Dermis blood vessel endothelial cell (primary cell): Measurements from ENCODE around the gene CLCN6. TPM values are rescaled to one million over a fixed set of nuclear protein-coding genes. Genes with fewer than 3 reads are reported as not detected.

ENCODE experiments used
- DNase-seq: peaks from one replicate; pipeline ENCODE4 v3.0.0; 2010
- total RNA-seq: library from RNA; depleted of rRNA; stranded (reverse); fragments of >200 nt; gene quantifications from 2 replicates; pipeline ENCODE4 v1.2.3, GENCODE V29; 2014

CLCN6 gene
- total RNA-seq, result 13.9 and 19.9 TPM in 2 replicates

DNA sequence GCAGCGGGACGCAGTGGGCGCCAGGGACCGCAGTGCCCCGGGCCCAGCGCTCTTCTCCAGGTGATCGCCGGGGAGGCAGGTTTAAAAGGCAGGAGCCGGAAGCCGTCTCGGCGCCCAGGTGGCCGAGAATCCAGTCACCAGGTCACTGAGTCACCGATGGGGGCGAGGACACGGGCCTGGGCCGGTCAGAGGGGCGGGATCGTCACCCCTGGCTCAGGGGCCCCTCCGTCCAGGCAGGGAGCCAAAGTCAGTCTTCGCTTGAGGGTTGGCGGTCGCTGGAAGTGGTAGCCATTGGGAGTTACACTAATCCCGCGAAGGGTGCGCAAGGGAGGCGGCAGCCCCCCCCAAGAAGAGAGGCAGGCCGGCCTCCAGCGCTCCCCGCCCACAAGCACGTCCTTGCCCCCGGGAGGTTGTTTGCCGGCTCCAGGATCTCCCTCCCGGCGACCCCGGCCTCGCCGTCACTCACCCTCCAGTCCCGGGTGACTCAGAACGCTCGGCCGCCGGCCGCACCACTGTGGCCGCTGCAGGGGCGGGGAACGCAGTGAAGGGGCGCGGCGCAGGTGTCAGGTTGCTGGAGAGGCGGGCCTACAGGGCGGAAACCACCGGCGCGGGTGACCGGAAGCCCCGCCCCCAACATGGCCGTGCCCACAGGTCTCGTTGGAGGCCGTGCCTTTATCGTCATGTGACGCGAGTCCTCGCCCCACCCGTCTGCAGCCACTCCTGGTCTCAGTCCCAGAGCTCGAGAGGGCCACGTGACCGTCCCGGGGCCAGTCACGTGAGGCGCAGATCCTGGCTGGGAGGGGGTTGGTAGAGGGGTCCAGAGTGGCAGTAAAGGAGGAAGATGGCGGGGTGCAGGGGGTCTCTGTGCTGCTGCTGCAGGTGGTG, at the start of gene CLCN6, which contains the start of gene MTHFR:
Gene CLCN6, plus strand, starts transcription at position 770 of the 885 bp plus-strand sequence. Its CDS starts 72 bp downstream, at position 842.
Gene MTHFR, minus strand, starts transcription at position 543 of the 885 bp plus-strand sequence. CDS start 2,848 bp downstream, outside the sequence.
- peak; percentile 100 for DNase-seq

DNA sequence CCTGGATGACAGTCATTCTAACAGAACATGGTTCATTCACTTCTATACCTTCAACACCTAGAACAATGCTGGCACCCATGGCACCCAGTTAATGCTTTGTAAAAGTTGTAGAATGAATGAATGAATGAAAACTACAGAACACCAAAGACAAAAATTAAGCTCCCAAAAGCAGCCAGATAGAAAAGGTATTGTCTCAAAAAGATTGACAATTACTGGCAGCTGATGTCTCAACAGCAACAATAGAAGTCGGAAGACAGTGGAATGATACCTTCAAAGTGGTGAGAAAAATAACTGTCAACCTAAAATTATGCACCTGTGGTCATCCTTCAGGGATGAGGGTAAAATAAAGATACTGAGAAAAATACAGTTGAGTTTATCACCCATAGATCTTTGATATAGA, 48.9 kb upstream of the CLCN6 start:
- DNase-seq, result no peak

DNA sequence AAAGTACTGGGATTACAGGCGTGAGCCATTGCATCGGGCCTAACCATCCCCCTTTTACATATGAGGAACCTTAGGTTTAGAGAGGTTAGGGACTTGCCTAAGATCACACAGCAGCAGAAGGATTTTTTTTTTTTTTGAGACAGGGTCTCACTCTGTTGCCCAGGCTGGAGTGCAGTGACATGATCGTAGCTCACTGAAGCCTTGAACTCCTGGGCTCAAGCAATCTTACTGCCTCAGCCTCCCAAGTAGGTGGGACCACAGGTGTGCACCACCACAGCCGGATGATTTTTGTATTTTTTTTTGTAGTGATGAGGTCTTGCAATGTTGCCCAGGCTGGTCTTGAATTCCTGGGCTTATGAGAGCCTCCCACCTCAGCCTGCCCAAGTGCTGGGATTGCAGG, 46.2 kb upstream of the CLCN6 start:
- no peak for DNase-seq

- DNase-seq, result no peak
Measured at GRCh38 chr1:11761285-11761684, 44.7 kb upstream of the CLCN6 start.

DNA sequence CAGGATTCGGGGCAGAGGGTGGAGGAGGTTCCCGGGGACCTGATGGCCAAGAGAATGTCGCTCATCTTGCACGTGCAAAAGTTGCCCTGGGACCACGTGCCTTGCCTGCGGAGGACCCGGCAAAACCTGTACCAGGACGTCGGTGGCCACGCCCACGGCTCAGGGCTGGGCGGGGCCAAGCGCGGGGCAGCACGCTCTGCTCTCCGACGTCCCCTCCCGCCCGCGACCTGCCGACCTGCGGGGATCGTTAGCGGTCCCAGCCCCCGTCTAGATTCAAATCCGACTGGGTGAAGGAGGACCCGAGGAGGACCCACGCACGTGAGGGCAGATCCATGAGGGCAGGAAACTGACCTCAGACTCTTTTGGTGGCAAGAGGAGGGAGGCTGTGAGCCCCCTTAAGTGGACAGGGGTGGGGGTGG, 44.0 kb upstream of the CLCN6 start, which contains the start of gene C1orf167:
Gene C1orf167, plus strand, starts transcription at position 206 of the 419 bp plus-strand sequence. CDS start 2,208 bp downstream, outside the sequence.
- no peak for DNase-seq

DNA sequence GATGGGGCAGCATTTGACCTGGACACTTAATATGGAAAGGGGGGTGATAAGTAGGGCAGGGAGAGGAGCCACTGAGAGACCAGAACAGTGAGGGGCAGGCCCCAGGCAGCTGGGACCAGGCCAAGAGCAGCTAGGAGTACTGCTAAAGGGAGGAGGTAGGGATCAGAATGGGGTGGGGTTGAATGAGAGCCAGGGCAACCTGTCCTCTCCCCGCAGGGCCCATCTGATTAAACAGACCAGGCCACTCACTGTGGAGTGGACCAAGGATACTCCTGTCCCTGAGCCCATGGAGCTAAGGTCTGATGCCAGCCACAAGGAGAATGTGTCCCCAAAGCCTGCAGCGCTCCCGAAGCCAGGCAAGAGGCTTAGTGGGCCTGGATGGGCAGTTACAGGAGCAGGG, 41.9 kb upstream of the CLCN6 start:
- no peak for DNase-seq

DNA sequence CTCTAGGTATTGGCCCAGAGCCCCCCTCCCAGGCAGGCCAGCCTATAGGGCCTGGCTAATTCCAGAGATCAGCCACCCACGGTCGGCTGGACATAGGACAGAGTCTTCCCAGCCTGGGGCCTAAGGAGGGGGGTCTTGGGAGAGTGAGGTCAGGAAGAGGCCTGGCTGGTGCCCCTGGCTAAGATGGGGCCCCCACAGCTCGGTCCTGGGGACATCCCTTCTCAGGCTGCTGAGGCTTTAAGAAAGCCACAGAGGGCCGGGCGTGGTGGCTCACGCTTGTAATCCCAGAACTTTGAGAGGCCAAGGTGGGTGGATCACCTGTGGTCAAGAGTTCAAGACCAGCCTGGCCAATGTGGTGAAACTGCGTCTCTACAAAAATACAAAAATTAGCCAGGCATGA, 41.5 kb upstream of the CLCN6 start:
- DNase-seq, result no peak

DNA sequence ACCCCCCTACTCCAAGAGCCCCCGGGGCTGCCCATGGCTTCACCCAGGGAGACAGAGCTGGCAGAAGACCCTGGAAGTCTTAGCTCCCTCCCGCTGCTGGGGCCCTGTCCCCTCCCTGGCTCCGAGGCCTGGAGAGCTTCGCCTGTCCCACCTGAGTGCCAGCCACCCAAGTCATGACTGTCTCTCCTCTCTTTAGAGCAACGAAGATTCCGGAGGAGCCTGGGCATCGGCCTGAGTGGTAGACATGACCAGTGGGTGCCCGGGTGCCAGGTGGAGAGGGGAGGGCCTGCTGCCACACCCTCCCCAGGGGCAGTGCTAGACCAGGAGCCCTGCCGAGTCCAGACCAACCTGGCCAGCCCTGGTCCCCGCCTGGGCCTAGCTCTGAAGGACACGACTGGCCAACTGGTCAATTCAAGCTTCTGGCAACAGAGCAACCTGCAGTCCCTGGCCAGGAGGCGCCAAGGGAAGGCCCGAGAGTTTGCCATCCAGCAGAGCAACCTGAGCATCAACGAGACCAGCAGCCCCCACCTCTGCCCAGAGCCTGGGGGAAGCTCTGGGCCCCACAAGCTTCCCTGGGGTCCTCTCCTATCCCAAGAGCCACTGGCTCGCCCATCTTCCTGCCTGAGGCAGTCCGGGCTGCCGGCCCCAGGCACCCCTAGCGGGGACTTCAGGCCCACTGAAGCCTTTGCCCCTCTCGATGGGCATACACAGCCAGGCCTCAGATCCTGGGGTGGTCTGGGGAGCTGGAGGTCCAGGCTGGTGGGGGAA, 40.1 kb upstream of the CLCN6 start:
- no peak for DNase-seq

DNA sequence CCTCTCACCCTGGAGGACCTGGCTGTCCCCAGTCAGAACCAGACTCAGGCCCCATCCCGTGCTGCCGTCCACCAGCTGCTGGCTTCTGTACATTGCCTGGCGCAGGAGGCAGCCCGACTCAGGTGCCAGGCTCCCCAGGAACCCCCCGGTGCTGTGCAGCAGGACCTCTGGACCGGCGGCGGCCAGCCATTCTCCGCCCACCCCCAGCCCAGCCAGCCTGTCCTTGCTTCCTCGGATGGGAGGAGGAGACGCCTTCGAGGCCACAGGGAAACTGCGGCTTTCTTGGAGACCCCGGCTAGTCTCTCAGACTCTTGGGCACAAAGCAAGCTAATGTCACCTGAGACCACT, 39.6 kb upstream of the CLCN6 start:
- no peak for DNase-seq

- DNase-seq, result no peak
Measured at GRCh38 chr1:11767922-11768704, 37.9 kb upstream of the CLCN6 start.

DNA sequence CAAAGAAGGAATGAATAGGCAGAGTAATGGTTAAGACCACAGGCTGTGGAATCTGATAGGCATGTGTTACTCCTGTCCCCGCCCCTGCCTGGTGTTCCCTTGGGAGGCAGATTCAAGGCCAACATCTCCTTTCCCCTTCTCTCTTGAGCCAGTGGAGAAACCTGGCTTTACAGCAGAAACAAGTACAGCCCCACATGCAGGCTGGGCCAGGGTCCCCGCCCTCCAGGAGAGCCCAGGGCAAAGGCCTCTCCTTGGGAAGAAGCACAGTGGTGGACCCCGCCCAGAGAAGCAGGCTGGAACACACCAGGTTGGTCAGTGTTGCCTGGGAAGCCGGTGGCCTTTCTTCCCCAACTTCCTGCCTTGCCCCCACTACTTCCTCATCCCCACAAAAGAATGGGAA, 37.2 kb upstream of the CLCN6 start:
- DNase-seq, result no peak

DNA sequence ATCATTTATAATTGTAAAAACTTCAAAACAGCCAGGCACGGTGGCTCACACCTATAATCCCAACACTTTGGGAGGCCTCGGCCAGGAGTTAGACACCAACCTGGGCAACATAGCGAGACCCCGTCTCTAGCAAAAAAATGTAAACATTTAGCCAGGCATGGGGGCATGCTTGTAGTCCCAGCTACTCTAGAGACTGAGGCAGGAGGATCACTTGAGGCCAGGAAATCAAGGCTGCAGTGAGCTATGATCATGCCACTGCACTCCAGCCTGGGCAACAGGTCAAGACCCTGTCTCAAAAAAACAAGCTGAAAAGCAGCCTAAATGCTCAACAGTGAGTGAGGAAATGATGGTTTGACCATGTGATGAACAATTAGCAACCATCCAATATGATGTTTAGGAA, 36.7 kb upstream of the CLCN6 start:
- DNase-seq, result no peak

GRCh38 chr1:11770011-11770410, 36.0 kb upstream of the CLCN6 start:
- no peak for DNase-seq

- no peak for DNase-seq
Measured at GRCh38 chr1:11771481-11772043, 34.4 kb upstream of the CLCN6 start.

DNA sequence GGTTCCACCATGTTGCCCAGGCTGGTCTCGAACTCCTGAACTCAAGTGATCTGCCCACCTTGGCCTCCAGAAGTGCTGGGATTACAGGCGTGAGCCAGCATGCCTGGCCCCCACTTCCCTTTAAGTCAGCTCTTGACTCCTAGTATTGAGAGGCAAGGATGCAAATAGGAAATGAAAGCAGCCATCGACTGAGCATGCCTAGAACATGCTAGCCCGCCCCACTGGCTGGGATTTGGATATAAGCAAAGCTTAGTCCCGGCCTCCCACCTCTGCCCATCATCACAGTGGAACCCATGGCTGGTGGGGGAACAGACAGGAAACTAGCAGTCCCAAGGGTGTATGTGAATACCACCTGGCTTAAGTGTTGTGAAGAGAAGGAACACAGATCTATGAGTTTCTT, 33.5 kb upstream of the CLCN6 start:
- DNase-seq, result no peak

- no peak for DNase-seq
Measured at GRCh38 chr1:11774753-11775152, 31.2 kb upstream of the CLCN6 start.

DNA sequence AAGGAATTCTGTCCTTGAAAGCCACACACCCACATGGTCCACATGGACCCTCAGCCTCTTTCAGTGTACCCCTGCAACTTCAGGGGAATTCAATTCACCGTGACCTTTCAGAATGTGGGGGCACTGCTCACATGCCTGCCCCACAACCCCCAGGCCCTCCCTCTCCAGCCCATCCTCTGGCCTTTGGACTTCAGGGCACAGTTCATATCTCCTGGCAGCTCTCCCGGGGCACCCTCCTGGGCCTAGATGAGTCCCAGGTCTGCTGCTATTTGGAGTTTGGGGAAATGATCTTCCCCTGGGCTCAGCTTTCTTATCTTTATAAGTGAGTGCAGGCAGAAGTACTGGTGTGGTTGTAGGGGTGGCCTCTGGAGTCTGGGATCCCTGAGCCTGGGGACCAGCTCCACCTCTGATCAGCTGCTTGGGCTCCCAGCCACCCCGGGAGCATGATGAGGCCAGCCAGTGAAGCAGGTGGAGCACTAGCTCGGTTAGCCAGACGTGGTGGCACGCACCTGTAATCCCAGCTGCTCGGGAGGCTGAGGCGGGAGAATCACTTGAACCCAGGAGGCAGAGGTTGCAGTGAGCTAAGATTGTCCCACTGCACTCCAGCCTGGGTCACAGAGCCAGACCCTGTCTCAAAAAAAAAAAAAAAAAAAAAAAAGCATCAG, 28.2 kb upstream of the CLCN6 start:
- no peak for DNase-seq

- no peak for DNase-seq
Measured at GRCh38 chr1:11778336-11778735, 27.7 kb upstream of the CLCN6 start.

- DNase-seq, result no peak
Measured at GRCh38 chr1:11778844-11779623, 27.0 kb upstream of the CLCN6 start.

DNA sequence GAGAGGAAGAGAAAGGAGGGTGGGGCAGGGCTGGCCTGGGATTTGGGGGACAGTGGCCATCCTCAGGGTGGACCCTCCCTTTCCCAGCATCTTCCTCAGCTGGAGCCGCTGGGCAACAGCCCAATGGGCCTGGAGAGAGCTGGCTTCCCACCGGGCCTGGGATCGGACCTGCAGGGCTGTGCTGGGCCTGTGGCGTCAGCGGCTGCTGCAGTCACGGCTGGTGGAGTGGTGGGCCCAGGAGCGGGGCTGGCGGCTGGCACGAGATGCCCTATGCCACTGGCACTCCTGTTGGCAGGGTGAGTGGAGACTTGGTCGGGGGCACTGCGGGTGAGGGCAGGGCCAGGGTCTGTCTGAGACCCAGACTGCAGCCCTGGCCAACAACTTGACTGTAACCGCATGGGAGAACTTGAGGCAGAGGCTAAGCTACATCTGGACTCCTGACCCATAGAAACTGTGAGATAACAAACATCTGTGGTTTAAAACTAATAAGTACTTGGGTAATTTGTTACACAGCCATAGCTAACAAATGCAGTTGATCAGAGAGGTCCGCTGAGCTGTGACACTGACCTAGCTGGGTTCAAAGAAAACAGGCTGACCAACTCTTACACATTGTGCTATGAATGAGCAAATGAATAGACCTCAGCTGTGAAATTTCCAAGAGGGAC, 26.1 kb upstream of the CLCN6 start:
- no peak for DNase-seq
